ENCODE results near the gene NSDHL. TPM values are rescaled to one million over a fixed set of nuclear protein-coding genes. Genes with fewer than 3 reads are reported as not detected.

NSDHL gene
- total RNA-seq, 1 experiment from 2014 or later: 13.7 TPM

GRCh38 chrX:152912106-152912505, 81.2 kb downstream of the NSDHL start:
- Mint-ChIP-seq H3K36me3 (ENCODE audit: insufficient read depth, unreplicated experiment) (no peaks in the 10 kb centered on the region), H3K27me3 (ENCODE audit: insufficient read depth, unreplicated experiment) (no peaks in the 10 kb centered on the region), H3K4me3 (ENCODE audit: unreplicated experiment) (no peak overlapping the region), H3K9me3 (ENCODE audit: unreplicated experiment) (no peaks in the 10 kb centered on the region), H3K27ac (ENCODE audit: low read depth, unreplicated experiment) (no peak overlapping the region), H3K4me1 (ENCODE audit: insufficient read depth, unreplicated experiment) (no peaks in the 10 kb centered on the region)
- intact Hi-C loops (cut with micrococcal nuclease): no loop called here
- DNase-seq (ENCODE audit: unreplicated experiment): no peak
- POLR2A ChIA-PET: no interaction called here
- TF ChIP-seq, protein P1, sequence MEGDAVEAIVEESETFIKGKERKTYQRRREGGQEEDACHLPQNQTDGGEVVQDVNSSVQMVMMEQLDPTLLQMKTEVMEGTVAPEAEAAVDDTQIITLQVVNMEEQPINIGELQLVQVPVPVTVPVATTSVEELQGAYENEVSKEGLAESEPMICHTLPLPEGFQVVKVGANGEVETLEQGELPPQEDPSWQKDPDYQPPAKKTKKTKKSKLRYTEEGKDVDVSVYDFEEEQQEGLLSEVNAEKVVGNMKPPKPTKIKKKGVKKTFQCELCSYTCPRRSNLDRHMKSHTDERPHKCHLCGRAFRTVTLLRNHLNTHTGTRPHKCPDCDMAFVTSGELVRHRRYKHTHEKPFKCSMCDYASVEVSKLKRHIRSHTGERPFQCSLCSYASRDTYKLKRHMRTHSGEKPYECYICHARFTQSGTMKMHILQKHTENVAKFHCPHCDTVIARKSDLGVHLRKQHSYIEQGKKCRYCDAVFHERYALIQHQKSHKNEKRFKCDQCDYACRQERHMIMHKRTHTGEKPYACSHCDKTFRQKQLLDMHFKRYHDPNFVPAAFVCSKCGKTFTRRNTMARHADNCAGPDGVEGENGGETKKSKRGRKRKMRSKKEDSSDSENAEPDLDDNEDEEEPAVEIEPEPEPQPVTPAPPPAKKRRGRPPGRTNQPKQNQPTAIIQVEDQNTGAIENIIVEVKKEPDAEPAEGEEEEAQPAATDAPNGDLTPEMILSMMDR (IDR thresholded peaks at IDR 0.05; ENCODE audit: unreplicated experiment): no peak
- CTCF ChIA-PET: no interaction called here
- no TSS peak for BruUV-seq (replicated peaks)

DNA sequence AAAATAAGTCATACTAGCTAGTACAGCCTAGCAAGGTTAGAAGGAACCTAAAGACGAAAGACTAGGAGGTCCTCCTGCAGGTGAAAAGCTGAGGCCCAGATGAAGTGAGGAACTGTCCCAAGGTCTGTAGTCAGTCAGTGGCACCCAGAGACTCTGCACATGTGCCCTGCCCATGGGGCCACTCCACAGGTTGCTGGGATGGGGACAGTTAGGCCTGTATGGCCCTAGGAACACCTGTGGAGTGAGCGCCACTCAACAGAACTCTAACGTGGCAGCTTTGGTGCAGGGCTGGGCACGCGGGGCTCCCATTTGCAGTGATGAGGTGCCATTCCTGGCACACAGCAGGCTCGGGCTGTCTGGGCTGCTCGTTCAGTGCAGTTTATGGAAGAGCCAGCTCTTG, 81.8 kb downstream of the NSDHL start:
- no peaks in the 10 kb centered on the region for H3K27me3 Mint-ChIP-seq (ENCODE audit: insufficient read depth, unreplicated experiment)
- no peak overlapping the region for H3K4me3 Mint-ChIP-seq (ENCODE audit: unreplicated experiment)
- H3K36me3 Mint-ChIP-seq (ENCODE audit: insufficient read depth, unreplicated experiment): no peaks in the 10 kb centered on the region
- intact Hi-C loops (cut with micrococcal nuclease): no loop called here
- no peaks in the 10 kb centered on the region for H3K9me3 Mint-ChIP-seq (ENCODE audit: unreplicated experiment)
- ChIA-PET CTCF (interaction anchor here (0.7 to 3.5 kb wide), 2 partner anchors 8 to 1141 kb away, joined by 3 to 20 read pairs; no protein-coding TSS in a partner anchor), POLR2A (no interaction called here)
- no peaks in the 10 kb centered on the region for H3K4me1 Mint-ChIP-seq (ENCODE audit: insufficient read depth, unreplicated experiment)
- H3K27ac Mint-ChIP-seq (ENCODE audit: low read depth, unreplicated experiment): no peak overlapping the region
- DNase-seq (ENCODE audit: unreplicated experiment): no peak
- no TSS peak for BruUV-seq (replicated peaks)
- TF ChIP-seq, protein P1 (IDR thresholded peaks at IDR 0.05; ENCODE audit: unreplicated experiment): no peak

DNA sequence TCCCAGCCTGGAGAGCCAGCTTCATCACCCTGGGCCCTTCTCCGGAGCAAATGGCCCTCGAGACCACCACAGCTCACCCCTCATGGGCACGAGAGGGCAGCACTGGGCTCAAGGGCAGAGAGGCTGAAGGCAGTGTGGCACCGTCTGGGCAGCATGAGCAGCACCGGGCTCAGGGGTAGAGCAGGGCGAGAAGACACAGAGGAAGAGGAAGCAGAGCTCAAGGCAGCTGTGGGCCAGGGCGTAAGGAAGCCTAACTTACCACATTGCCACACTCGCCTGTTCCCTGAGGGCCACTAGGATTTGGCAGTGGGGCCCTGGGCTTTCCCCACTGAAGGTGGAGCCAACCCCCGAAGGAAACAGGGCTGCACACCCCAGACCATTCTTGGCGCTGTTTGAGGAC, 82.5 kb downstream of the NSDHL start:
- no TSS peak for BruUV-seq (replicated peaks)
- Mint-ChIP-seq H3K27me3 (ENCODE audit: insufficient read depth, unreplicated experiment) (no peaks in the 10 kb centered on the region), H3K9me3 (ENCODE audit: unreplicated experiment) (no peaks in the 10 kb centered on the region), H3K36me3 (ENCODE audit: insufficient read depth, unreplicated experiment) (no peaks in the 10 kb centered on the region), H3K4me1 (ENCODE audit: insufficient read depth, unreplicated experiment) (no peaks in the 10 kb centered on the region), H3K27ac (ENCODE audit: low read depth, unreplicated experiment) (no peak overlapping the region), H3K4me3 (ENCODE audit: unreplicated experiment) (no peak overlapping the region)
- CTCF ChIA-PET: interaction anchor here (0.7 to 3.5 kb wide), 3 partner anchors 8 to 1140 kb away, joined by 3 to 20 read pairs (median 4); no protein-coding TSS in a partner anchor
- intact Hi-C loops (cut with micrococcal nuclease): no loop called here
- DNase-seq (ENCODE audit: unreplicated experiment): no peak
- TF ChIP-seq, protein P1 (IDR thresholded peaks at IDR 0.05; ENCODE audit: unreplicated experiment): no peak
- POLR2A ChIA-PET: no interaction called here

DNA sequence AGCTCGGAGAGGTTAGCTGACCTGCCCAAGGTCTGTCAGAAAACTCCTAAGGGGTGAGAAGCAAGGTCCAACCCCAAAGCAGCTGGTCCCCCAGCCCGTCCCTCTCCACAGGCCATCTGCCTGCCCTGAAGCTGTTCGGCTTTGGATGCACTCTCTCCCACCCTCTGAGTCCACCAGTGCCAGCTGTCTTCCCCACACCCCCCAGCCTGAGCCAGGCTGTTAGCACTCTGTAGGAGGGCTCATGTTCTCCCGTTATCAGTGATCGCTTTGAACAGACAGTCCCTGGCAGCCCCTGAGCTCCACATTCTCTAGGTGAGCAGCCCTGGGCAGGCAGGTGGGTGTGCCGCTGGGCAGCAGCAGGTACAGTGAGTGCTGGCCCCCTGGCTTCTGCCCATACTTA, 83.0 kb downstream of the NSDHL start:
- H3K27ac Mint-ChIP-seq (ENCODE audit: low read depth, unreplicated experiment): no peak overlapping the region
- intact Hi-C loops (cut with micrococcal nuclease): no loop called here
- H3K9me3 Mint-ChIP-seq (ENCODE audit: unreplicated experiment): no peaks in the 10 kb centered on the region
- no peak overlapping the region for H3K4me3 Mint-ChIP-seq (ENCODE audit: unreplicated experiment)
- ChIA-PET CTCF (interaction anchor here (1.0 to 3.5 kb wide), 3 partner anchors 9 to 93 kb away, joined by 4 to 20 read pairs (median 7); no protein-coding TSS in a partner anchor), POLR2A (no interaction called here)
- no TSS peak for BruUV-seq (replicated peaks)
- H3K4me1 Mint-ChIP-seq (ENCODE audit: insufficient read depth, unreplicated experiment): no peaks in the 10 kb centered on the region
- TF ChIP-seq, protein P1 (IDR thresholded peaks at IDR 0.05; ENCODE audit: unreplicated experiment): no peak
- H3K27me3 Mint-ChIP-seq (ENCODE audit: insufficient read depth, unreplicated experiment): no peaks in the 10 kb centered on the region
- DNase-seq (ENCODE audit: unreplicated experiment): no peak
- no peaks in the 10 kb centered on the region for H3K36me3 Mint-ChIP-seq (ENCODE audit: insufficient read depth, unreplicated experiment)
